GM12872 (cell line): Measurements from ENCODE around the gene PLXNC1.

Experiments
- CTCF ChIP-seq: IDR thresholded peaks from 3 replicates; pipeline ENCODE4 v1.5.1; 2011; ENCODE audit warnings: low read depth, mild to moderate bottlenecking, low read length, moderate library complexity; ENCODE audit not compliant: insufficient read depth

The PLXNC1 gene

GRCh38 chr12:94247246-94247645, 98.9 kb downstream of the PLXNC1 start:
- no peak for TF ChIP-seq CTCF

GRCh38 chr12:94248582-94248981, 100.2 kb downstream of the PLXNC1 start:
- no peak for TF ChIP-seq CTCF

GRCh38 chr12:94250130-94250529, 101.8 kb downstream of the PLXNC1 start:
- no peak for TF ChIP-seq CTCF

GRCh38 chr12:94254270-94254669, 105.9 kb downstream of the PLXNC1 start:
- TF ChIP-seq CTCF: no peak

- TF ChIP-seq CTCF: no peak
These were observed 106.6 kb downstream of the PLXNC1 start for GRCh38 chr12:94255006-94255405.

GRCh38 chr12:94255428-94255827, 107.1 kb downstream of the PLXNC1 start:
- no peak for TF ChIP-seq CTCF

- TF ChIP-seq CTCF: no peak
These were observed 110.2 kb downstream of the PLXNC1 start for GRCh38 chr12:94258593-94258992.

GRCh38 chr12:94260017-94260416, 111.6 kb downstream of the PLXNC1 start:
- TF ChIP-seq CTCF: no peak
